ENCODE measurements around the gene MACO1.

The MACO1 gene

GRCh38 chr1:25513666-25514065, 83.0 kb downstream of the MACO1 start:
- H3K4me3 ChIP-seq (ENCODE audit: low read depth, low read length), result no peak overlapping the region
- no peaks in the 10 kb centered on the region for H3K36me3 ChIP-seq

GRCh38 chr1:25515033-25515432, 84.3 kb downstream of the MACO1 start:
- no peak for DNase-seq
- TF ChIP-seq CTCF (IDR thresholded peaks at IDR 0.05; ENCODE audit: low read depth, low read length), result no peak
- Histone ChIP-seq H3K9me3 (no peaks in the 10 kb centered on the region), H3K4me3 (ENCODE audit: low read depth, low read length) (no peak overlapping the region), H3K36me3 (no peaks in the 10 kb centered on the region), H3K27me3 (no peaks in the 10 kb centered on the region), H3K4me1 (no peaks in the 10 kb centered on the region)

More at GRCh38 chr1:25513666-25514065, 83.0 kb downstream of the MACO1 start:
- H3K9me3 ChIP-seq, result no peaks in the 10 kb centered on the region
- DNase-seq, result no peak
- no peak for TF ChIP-seq CTCF (IDR thresholded peaks at IDR 0.05; ENCODE audit: low read depth, low read length)
- H3K27me3 ChIP-seq, result no peaks in the 10 kb centered on the region
- no peaks in the 10 kb centered on the region for H3K4me1 ChIP-seq

GRCh38 chr1:25516686-25517085, 86.0 kb downstream of the MACO1 start:
- no peaks in the 10 kb centered on the region for H3K36me3 ChIP-seq
- TF ChIP-seq CTCF (IDR thresholded peaks at IDR 0.05; ENCODE audit: low read depth, low read length), result no peak

GRCh38 chr1:25517476-25518394, 87.0 kb downstream of the MACO1 start:
- TF ChIP-seq CTCF (IDR thresholded peaks at IDR 0.05; ENCODE audit: low read depth, low read length), result no peak
- no peaks in the 10 kb centered on the region for H3K4me1 ChIP-seq
- no peaks in the 10 kb centered on the region for H3K9me3 ChIP-seq
- H3K27me3 ChIP-seq, result no peaks in the 10 kb centered on the region
- DNase-seq, result no peak
- H3K4me3 ChIP-seq (ENCODE audit: low read depth, low read length), result no peak overlapping the region
- H3K36me3 ChIP-seq, result no peaks in the 10 kb centered on the region

More at GRCh38 chr1:25516686-25517085, 86.0 kb downstream of the MACO1 start:
- no peak for DNase-seq
- no peaks in the 10 kb centered on the region for H3K9me3 ChIP-seq
- H3K27me3 ChIP-seq, result no peaks in the 10 kb centered on the region
- H3K4me3 ChIP-seq (ENCODE audit: low read depth, low read length), result no peak overlapping the region
- H3K4me1 ChIP-seq, result no peaks in the 10 kb centered on the region

GRCh38 chr1:25519624-25520023, 88.9 kb downstream of the MACO1 start:
- no peak for DNase-seq
- Histone ChIP-seq H3K9me3 (no peaks in the 10 kb centered on the region), H3K27me3 (no peaks in the 10 kb centered on the region), H3K36me3 (no peaks in the 10 kb centered on the region), H3K4me3 (ENCODE audit: low read depth, low read length) (no peak overlapping the region), H3K4me1 (no peaks in the 10 kb centered on the region)
- TF ChIP-seq CTCF (IDR thresholded peaks at IDR 0.05; ENCODE audit: low read depth, low read length), result no peak

GRCh38 chr1:25520446-25521061, 89.9 kb downstream of the MACO1 start:
- H3K9me3 ChIP-seq, result no peaks in the 10 kb centered on the region
- no peaks in the 10 kb centered on the region for H3K36me3 ChIP-seq
- TF ChIP-seq CTCF (IDR thresholded peaks at IDR 0.05; ENCODE audit: low read depth, low read length), result peak; percentile 66
- no peaks in the 10 kb centered on the region for H3K27me3 ChIP-seq
- no peak overlapping the region for H3K4me3 ChIP-seq (ENCODE audit: low read depth, low read length)
- DNase-seq, result peak; percentile 46
- no peaks in the 10 kb centered on the region for H3K4me1 ChIP-seq

Data from BE2C (cell line).